Spinal cord (tissue), 10 donors: Measurements from ENCODE around the gene BOD1. TPM values are rescaled to one million over a fixed set of nuclear protein-coding genes. Genes with fewer than 3 reads are reported as not detected.

ENCODE experiments used
- DNase-seq, 6 donors: peaks; one replicate each; pipeline versions ENCODE4 v3.0.0 to v3.0.0-alpha.2; 2013 to 2015; ENCODE audit warnings: low spot score in 6 of 6, low read depth in 4 of 6
- H3K27ac ChIP-seq: one replicate; pipeline ENCODE4 v1.5.1; 2013; ENCODE audit warnings: low read depth, low read length, control low read depth
- H3K27me3 ChIP-seq: one replicate; pipeline ENCODE4 v1.6.1; 2013; ENCODE audit warnings: low read length; ENCODE audit not compliant: control insufficient read depth, insufficient read depth
- H3K36me3 ChIP-seq: one replicate; pipeline ENCODE4 v1.6.1; 2013; ENCODE audit warnings: low read length; ENCODE audit not compliant: control insufficient read depth, insufficient read depth
- H3K4me1 ChIP-seq: one replicate; pipeline ENCODE4 v1.6.1; 2013; ENCODE audit warnings: low read length; ENCODE audit not compliant: control insufficient read depth, insufficient read depth
- H3K4me3 ChIP-seq: one replicate; pipeline ENCODE4 v1.5.1; 2013; ENCODE audit warnings: low read depth, low read length, control low read depth
- H3K9me3 ChIP-seq: one replicate; pipeline ENCODE4 v1.6.1; 2013; ENCODE audit warnings: low read length; ENCODE audit not compliant: control insufficient read depth, insufficient read depth
- WGBS: methylation state at CpG from one replicate; pipeline ENCODE4 v1.1.5; 2013; ENCODE audit warnings: missing lambda C conversion rate; ENCODE audit not compliant: insufficient coverage; 5-methylcytosine and 5-hydroxymethylcytosine counted together
- polyA plus RNA-seq, 2 donors: library from polyadenylated mRNA; unstranded; fragments of 120-200 nt; gene quantifications; one replicate each; pipeline ENCODE4 v1.2.1, GENCODE V29; 2013; ENCODE audit not compliant: insufficient read length in 2 of 2
- total RNA-seq, 2 donors: library from RNA; depleted of rRNA in 1 of 2; stranded (reverse); fragments of 120-200 nt in 1 of 2; fragments of >200 nt in 1 of 2; gene quantifications; one replicate each; pipeline versions ENCODE4 v1.2.3 to v1.2.4, GENCODE V29; 2013 to 2014
- donor health status: healthy.

BOD1 gene
- total and polyA plus RNA-seq, 4 donors, result 39.2 to 78.4 (median 74.8) TPM

- no peak overlapping the region for H3K4me3 ChIP-seq
- peaks cover 3% of the 10 kb centered on the region for H3K9me3 ChIP-seq
- H3K27ac ChIP-seq, result no peak overlapping the region
- WGBS, result 2% methylated on average over 3 of the region's 6 CpGs
- H3K36me3 ChIP-seq, result no peaks in the 10 kb centered on the region
- no peak for DNase-seq
- peaks cover 8% of the 10 kb centered on the region for H3K4me1 ChIP-seq
- H3K27me3 ChIP-seq, result peaks cover 3% of the 10 kb centered on the region
Measured at GRCh38 chr5:173572431-173573125, 43.9 kb downstream of the BOD1 start.

GRCh38 chr5:173570321-173571090 is 45.9 kb downstream of the BOD1 start:
- Histone ChIP-seq H3K4me1 (peaks cover 8% of the 10 kb centered on the region), H3K4me3 (no peak overlapping the region), H3K27me3 (peaks cover 3% of the 10 kb centered on the region), H3K9me3 (peaks cover 3% of the 10 kb centered on the region), H3K27ac (no peak overlapping the region), H3K36me3 (no peaks in the 10 kb centered on the region)
- 90% methylated on average over 21 of the region's 22 CpGs for WGBS
- no peak for DNase-seq

- Histone ChIP-seq H3K4me1 (peaks cover 8% of the 10 kb centered on the region), H3K27me3 (no peaks in the 10 kb centered on the region), H3K36me3 (no peaks in the 10 kb centered on the region), H3K4me3 (no peak overlapping the region), H3K9me3 (peaks cover 3% of the 10 kb centered on the region), H3K27ac (no peak overlapping the region)
- WGBS, result 95% methylated on average over 4 of the region's 4 CpGs
- no peak for DNase-seq
Measured at GRCh38 chr5:173568703-173569102, 47.7 kb downstream of the BOD1 start.

- Histone ChIP-seq H3K9me3 (peaks cover 3% of the 10 kb centered on the region), H3K4me3 (no peak overlapping the region), H3K4me1 (peaks cover 5% of the 10 kb centered on the region), H3K36me3 (no peaks in the 10 kb centered on the region), H3K27ac (no peak overlapping the region), H3K27me3 (no peaks in the 10 kb centered on the region)
- no peak for DNase-seq
- no CpG with 5 or more reads among the region's 1 CpG for WGBS
Measured at GRCh38 chr5:173568128-173568527, 48.3 kb downstream of the BOD1 start.

- Histone ChIP-seq H3K36me3 (no peaks in the 10 kb centered on the region), H3K27me3 (no peaks in the 10 kb centered on the region), H3K4me3 (no peak overlapping the region), H3K4me1 (no peaks in the 10 kb centered on the region), H3K9me3 (peaks cover 3% of the 10 kb centered on the region), H3K27ac (no peak overlapping the region)
- no peak for DNase-seq
- WGBS, result no CpG with 5 or more reads among the region's 7 CpGs
Measured at GRCh38 chr5:173567548-173567947, 48.9 kb downstream of the BOD1 start.

GRCh38 chr5:173565491-173566072 is 50.9 kb downstream of the BOD1 start:
- no CpG with 5 or more reads among the region's 3 CpGs for WGBS
- H3K4me3 ChIP-seq, result no peak overlapping the region
- H3K36me3 ChIP-seq, result no peaks in the 10 kb centered on the region
- H3K9me3 ChIP-seq, result peaks cover 3% of the 10 kb centered on the region
- H3K4me1 ChIP-seq, result no peaks in the 10 kb centered on the region
- H3K27me3 ChIP-seq, result no peaks in the 10 kb centered on the region
- no peak for DNase-seq
- no peak overlapping the region for H3K27ac ChIP-seq

GRCh38 chr5:173564106-173564505 is 52.3 kb downstream of the BOD1 start:
- H3K9me3 ChIP-seq, result peaks cover 8% of the 10 kb centered on the region
- DNase-seq, result no peak
- no peaks in the 10 kb centered on the region for H3K36me3 ChIP-seq
- H3K4me1 ChIP-seq, result no peaks in the 10 kb centered on the region
- no peak overlapping the region for H3K27ac ChIP-seq
- H3K4me3 ChIP-seq, result no peak overlapping the region
- 62% methylated on average over 4 of the region's 4 CpGs for WGBS
- H3K27me3 ChIP-seq, result no peaks in the 10 kb centered on the region

- Histone ChIP-seq H3K27me3 (no peaks in the 10 kb centered on the region), H3K4me3 (no peak overlapping the region), H3K27ac (no peak overlapping the region), H3K9me3 (peaks cover 5% of the 10 kb centered on the region), H3K36me3 (no peaks in the 10 kb centered on the region), H3K4me1 (no peaks in the 10 kb centered on the region)
- WGBS, result 90% methylated on average over 6 of the region's 6 CpGs
- DNase-seq, result no peak
Measured at GRCh38 chr5:173563246-173563645, 53.2 kb downstream of the BOD1 start.

GRCh38 chr5:173562451-173562850 is 54.0 kb downstream of the BOD1 start:
- H3K27me3 ChIP-seq, result no peaks in the 10 kb centered on the region
- H3K36me3 ChIP-seq, result no peaks in the 10 kb centered on the region
- H3K9me3 ChIP-seq, result peaks cover 5% of the 10 kb centered on the region
- peaks cover 2% of the 10 kb centered on the region for H3K4me1 ChIP-seq
- WGBS, result 100% methylated on average over 3 of the region's 6 CpGs
- no peak for DNase-seq
- no peak overlapping the region for H3K27ac ChIP-seq
- H3K4me3 ChIP-seq, result no peak overlapping the region
